ENCODE measurements around the gene MDC1. TPM values are rescaled to one million over a fixed set of nuclear protein-coding genes. Genes with fewer than 3 reads are reported as not detected.

The MDC1 gene
- total and polyA plus RNA-seq, 2 experiments from 2014 or later: 4.9 to 7.1 TPM

DNA sequence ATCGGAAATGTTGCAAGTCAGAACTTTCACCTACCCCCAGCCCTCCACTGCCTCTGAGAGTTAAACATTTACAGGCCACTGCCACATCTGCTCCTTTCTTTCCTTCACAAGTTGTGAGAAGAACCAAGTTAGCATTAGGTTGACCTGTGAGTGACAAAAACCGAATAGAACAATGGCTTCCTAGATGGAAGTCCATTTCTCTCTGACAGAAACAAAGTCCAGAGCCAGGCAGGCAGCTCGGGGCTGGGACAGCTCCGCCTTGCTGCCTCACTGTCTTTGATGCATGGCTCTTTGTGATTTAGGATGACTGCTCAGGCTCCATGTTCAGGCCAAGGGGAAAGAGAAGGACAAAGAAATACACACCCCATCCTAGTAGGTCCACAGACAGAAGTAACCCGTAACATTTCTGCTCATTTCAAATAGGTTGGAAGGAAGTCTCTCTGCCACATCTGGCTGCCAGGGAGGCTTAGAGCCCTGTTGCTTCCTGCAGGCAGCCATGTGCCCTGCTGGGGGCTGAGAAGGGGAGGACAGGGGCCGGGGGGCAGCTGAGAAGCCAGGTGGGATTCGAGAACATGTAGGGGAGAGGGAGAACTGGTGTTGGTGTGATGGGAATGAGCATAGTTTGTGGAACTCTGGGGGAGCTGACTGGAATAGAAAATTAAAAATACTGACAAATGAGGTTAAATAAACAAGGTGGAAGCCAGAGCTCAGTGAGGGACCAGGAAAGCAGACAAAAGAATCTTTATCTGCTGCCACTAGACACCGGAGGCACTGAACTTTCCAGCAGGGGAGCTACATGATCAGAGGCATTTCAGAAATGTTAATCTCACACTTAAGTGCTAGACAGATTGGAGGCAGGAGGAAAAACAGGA is 46.8 kb upstream of the MDC1 start:
- Histone ChIP-seq H4K20me1 (ENCODE audit: insufficient read depth) (no peaks in the 10 kb centered on the region), H3K4me3 (no peak overlapping the region), H3K9me3 (ENCODE audit: low read depth) (no peaks in the 10 kb centered on the region), H3K27me3 (replicated peaks; ENCODE audit: insufficient read depth) (no peaks in the 10 kb centered on the region), H3F3A (ENCODE audit: insufficient read depth) (peaks cover 23% of the 10 kb centered on the region), H3K27ac (peak overlapping the region; percentile 46), H3K4me1 (ENCODE audit: insufficient read depth) (peaks cover 42% of the 10 kb centered on the region), H3K9me2 (ENCODE audit: insufficient read depth) (no peaks in the 10 kb centered on the region), H3K79me2 (ENCODE audit: insufficient read depth) (no peaks in the 10 kb centered on the region), H2AFZ (peak overlapping the region; percentile 71), H3K36me3 (ENCODE audit: low read depth) (no peaks in the 10 kb centered on the region), H3K4me2 (ENCODE audit: unreplicated experiment) (peak overlapping the region; percentile 11), H3K9ac (peak overlapping the region; percentile 37; the same call in 1 of the 2 replicates)
- in situ Hi-C loops (cut with MboI): no loop called here
- DNase-seq: peak; percentile 39
- WGBS, 2 experiments (ENCODE audit: low coverage in 1 of 2, low lambda C conversion rate in 2 of 2, missing lambda C conversion rate in 2 of 2): 67 to 74% methylated on average over 8 of the region's 8 CpGs
- TF ChIP-seq EZH2phosphoT487 (IDR thresholded peaks at IDR 0.05; ENCODE audit: insufficient read depth, low read depth) (no peak), EZH2 (IDR thresholded peaks at IDR 0.05; ENCODE audit: insufficient read depth, poor library complexity, severe bottlenecking) (no peak)

DNA sequence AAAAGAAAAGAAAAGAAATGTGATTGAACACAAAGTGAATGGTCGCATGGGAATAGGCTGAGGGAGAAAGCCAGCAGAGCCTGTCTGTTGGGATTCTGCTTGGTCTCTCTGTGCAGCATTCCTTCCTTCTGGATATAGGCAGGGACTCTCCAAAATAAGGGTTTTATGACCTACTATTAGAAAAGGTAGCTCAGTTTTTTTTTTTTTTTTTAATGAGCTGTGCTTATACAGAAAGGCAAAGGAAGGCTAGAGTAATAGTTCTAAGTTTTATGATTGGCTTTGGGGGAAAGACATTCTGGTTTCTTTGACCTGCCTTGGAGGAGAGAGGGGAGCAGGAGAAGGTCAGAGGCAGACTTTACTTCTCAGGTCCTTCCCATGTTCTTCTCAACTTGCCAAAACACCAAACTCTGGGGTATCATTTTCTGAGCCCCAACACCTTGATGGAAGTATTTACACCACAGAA is 46.1 kb upstream of the MDC1 start:
- in situ Hi-C loops (cut with MboI): no loop called here
- no peaks in the 10 kb centered on the region for H4K20me1 ChIP-seq (ENCODE audit: insufficient read depth)
- no peak overlapping the region for H3K4me3 ChIP-seq
- 100% methylated on average over 1 of the region's 1 CpG for WGBS, 2 experiments (ENCODE audit: low coverage in 1 of 2, low lambda C conversion rate in 2 of 2, missing lambda C conversion rate in 2 of 2)
- no peaks in the 10 kb centered on the region for H3K27me3 ChIP-seq (replicated peaks; ENCODE audit: insufficient read depth)
- H3K4me2 ChIP-seq (ENCODE audit: unreplicated experiment): no peak overlapping the region
- no peaks in the 10 kb centered on the region for H3K79me2 ChIP-seq (ENCODE audit: insufficient read depth)
- H2AFZ ChIP-seq: peak overlapping the region; percentile 71; the same call in 1 of the 2 replicates
- no peak for DNase-seq
- TF ChIP-seq EZH2 (IDR thresholded peaks at IDR 0.05; ENCODE audit: insufficient read depth, poor library complexity, severe bottlenecking) (no peak), EZH2phosphoT487 (IDR thresholded peaks at IDR 0.05; ENCODE audit: insufficient read depth, low read depth) (no peak)
- no peaks in the 10 kb centered on the region for H3K36me3 ChIP-seq (ENCODE audit: low read depth)
- peaks cover 23% of the 10 kb centered on the region for H3F3A ChIP-seq (ENCODE audit: insufficient read depth)
- no peak overlapping the region for H3K9ac ChIP-seq
- no peaks in the 10 kb centered on the region for H3K9me3 ChIP-seq (ENCODE audit: low read depth)
- no peaks in the 10 kb centered on the region for H3K9me2 ChIP-seq (ENCODE audit: insufficient read depth)
- H3K4me1 ChIP-seq (ENCODE audit: insufficient read depth): peaks cover 44% of the 10 kb centered on the region
- no peak overlapping the region for H3K27ac ChIP-seq

- Histone ChIP-seq H3K4me2 (ENCODE audit: unreplicated experiment) (no peak overlapping the region), H3F3A (ENCODE audit: insufficient read depth) (peaks cover 28% of the 10 kb centered on the region), H3K9me2 (ENCODE audit: insufficient read depth) (no peaks in the 10 kb centered on the region), H3K36me3 (ENCODE audit: low read depth) (no peaks in the 10 kb centered on the region), H3K79me2 (ENCODE audit: insufficient read depth) (no peaks in the 10 kb centered on the region), H4K20me1 (ENCODE audit: insufficient read depth) (no peaks in the 10 kb centered on the region), H3K4me3 (no peak overlapping the region), H3K9ac (no peak overlapping the region), H3K9me3 (ENCODE audit: low read depth) (no peaks in the 10 kb centered on the region), H3K27ac (no peak overlapping the region), H2AFZ (no peak overlapping the region), H3K27me3 (replicated peaks; ENCODE audit: insufficient read depth) (no peaks in the 10 kb centered on the region), H3K4me1 (ENCODE audit: insufficient read depth) (peaks cover 54% of the 10 kb centered on the region)
- WGBS, 2 experiments (ENCODE audit: low coverage in 1 of 2, low lambda C conversion rate in 2 of 2, missing lambda C conversion rate in 2 of 2): 85 to 87% methylated on average over 4 of the region's 4 CpGs
- no peak for DNase-seq
- in situ Hi-C loops (cut with MboI): no loop called here
- TF ChIP-seq EZH2phosphoT487 (IDR thresholded peaks at IDR 0.05; ENCODE audit: insufficient read depth, low read depth) (no peak), EZH2 (IDR thresholded peaks at IDR 0.05; ENCODE audit: insufficient read depth, poor library complexity, severe bottlenecking) (no peak)
Observed at GRCh38 chr6:30761791-30762429, 44.8 kb upstream of the MDC1 start.

GRCh38 chr6:30760549-30760948 is 43.5 kb upstream of the MDC1 start:
- Histone ChIP-seq H3K9me3 (ENCODE audit: low read depth) (no peaks in the 10 kb centered on the region), H3K27ac (peak overlapping the region; percentile 91), H3F3A (ENCODE audit: insufficient read depth) (peaks cover 28% of the 10 kb centered on the region), H3K27me3 (replicated peaks; ENCODE audit: insufficient read depth) (no peaks in the 10 kb centered on the region), H3K4me2 (ENCODE audit: unreplicated experiment) (no peak overlapping the region), H3K79me2 (ENCODE audit: insufficient read depth) (no peaks in the 10 kb centered on the region), H2AFZ (no peak overlapping the region), H4K20me1 (ENCODE audit: insufficient read depth) (no peaks in the 10 kb centered on the region), H3K36me3 (ENCODE audit: low read depth) (no peaks in the 10 kb centered on the region), H3K4me3 (no peak overlapping the region), H3K9ac (no peak overlapping the region), H3K4me1 (ENCODE audit: insufficient read depth) (peaks cover 54% of the 10 kb centered on the region), H3K9me2 (ENCODE audit: insufficient read depth) (no peaks in the 10 kb centered on the region)
- WGBS, 2 experiments (ENCODE audit: low coverage in 1 of 2, low lambda C conversion rate in 2 of 2, missing lambda C conversion rate in 2 of 2): 89 to 90% methylated on average over 8 of the region's 8 CpGs
- in situ Hi-C loops (cut with MboI): no loop called here
- no peak for DNase-seq
- no peak for TF ChIP-seq EZH2 (IDR thresholded peaks at IDR 0.05; ENCODE audit: insufficient read depth, poor library complexity, severe bottlenecking)
- TF ChIP-seq EZH2phosphoT487 (IDR thresholded peaks at IDR 0.05; ENCODE audit: insufficient read depth, low read depth): no peak
